Measurements from ENCODE around the gene DNM3.

The DNM3 gene

DNA sequence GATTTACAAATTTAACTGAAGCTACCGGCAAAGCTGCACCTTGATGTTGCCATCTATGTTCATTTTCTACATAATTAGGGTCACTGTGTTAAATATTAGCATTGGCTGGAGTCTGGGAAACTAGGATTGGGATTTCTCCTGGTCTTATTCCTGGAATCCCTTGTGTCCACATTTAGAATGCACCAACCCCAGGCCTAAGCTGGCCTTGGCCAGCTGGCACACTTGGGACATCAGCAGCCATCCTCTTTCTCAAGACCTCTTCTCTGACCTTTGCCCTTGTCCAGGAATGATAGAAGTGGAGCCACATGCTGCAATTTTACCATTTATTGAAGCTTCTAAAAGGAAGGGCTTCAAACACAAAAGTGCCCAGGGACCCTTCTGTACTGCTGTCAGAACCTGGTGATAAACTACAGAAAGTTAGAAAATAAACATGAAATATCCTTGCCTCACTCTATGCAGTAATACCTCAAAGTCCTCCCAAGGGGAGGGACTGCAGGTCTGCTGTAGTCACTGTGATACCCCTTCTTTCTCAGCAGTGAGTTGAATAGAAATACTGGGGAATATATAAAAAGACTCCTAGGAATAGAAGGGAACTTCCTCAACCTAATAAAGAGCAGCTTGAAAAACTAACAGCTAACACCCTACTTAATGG, 616.3 kb downstream of the DNM3 start:
- Mint-ChIP-seq H3K4me3 (no peak overlapping the region), H3K27me3 (no peaks in the 10 kb centered on the region), H3K9me3 (no peaks in the 10 kb centered on the region), H3K36me3 (ENCODE audit: low read depth) (no peaks in the 10 kb centered on the region), H3K4me1 (ENCODE audit: low read depth) (no peaks in the 10 kb centered on the region), H3K27ac (no peak overlapping the region)

DNA sequence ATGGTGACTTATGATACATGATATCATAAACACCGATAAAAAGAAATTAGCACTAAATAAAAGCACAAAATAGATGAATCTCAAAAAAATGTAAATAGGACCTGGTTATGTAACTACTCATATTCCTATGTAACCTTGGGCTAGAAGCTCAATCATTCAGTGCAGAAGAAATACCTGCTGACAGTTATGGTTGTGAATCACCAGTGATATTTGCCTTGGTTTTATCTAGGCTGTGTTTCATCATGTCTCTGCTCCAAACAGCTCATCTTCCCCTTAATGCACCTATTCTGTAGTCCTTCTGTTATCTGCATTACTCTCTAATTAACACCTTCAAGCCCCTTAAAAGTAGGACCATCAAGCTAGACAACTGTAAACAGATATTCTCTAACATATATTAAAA, 618.9 kb downstream of the DNM3 start:
- Mint-ChIP-seq H3K9me3 (no peaks in the 10 kb centered on the region), H3K4me3 (no peak overlapping the region), H3K36me3 (ENCODE audit: low read depth) (no peaks in the 10 kb centered on the region), H3K4me1 (ENCODE audit: low read depth) (no peaks in the 10 kb centered on the region), H3K27me3 (no peaks in the 10 kb centered on the region), H3K27ac (no peak overlapping the region)

DNA sequence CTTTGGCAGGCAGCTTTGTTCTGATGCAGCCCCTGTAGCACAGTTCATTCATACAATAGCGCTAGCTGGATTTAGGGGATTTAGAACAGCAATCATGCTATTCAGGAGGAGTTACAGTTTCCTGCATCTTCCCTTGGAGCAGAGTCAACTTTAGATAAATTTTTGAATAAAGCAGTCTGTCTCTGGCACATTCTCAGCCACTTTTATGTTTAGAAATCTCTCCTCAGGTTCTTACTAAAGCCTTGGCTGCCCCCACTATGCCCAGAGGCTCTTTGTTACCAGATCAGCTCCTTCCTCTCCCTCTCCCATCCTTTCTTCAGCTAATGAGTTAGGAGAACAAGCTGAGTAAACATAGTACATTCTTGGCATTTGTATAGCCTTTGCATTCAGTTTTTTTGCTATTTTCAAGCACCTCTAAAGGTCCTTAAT, 619.6 kb downstream of the DNM3 start:
- H3K4me1 Mint-ChIP-seq (ENCODE audit: low read depth), result no peaks in the 10 kb centered on the region
- no peaks in the 10 kb centered on the region for H3K36me3 Mint-ChIP-seq (ENCODE audit: low read depth)
- no peaks in the 10 kb centered on the region for H3K27me3 Mint-ChIP-seq
- no peaks in the 10 kb centered on the region for H3K9me3 Mint-ChIP-seq
- H3K4me3 Mint-ChIP-seq, result no peak overlapping the region
- H3K27ac Mint-ChIP-seq, result no peak overlapping the region
